Brain microvascular endothelial cell (primary cell): ENCODE results near the gene GPA33.

Experiments used
- DNase-seq: peaks from one replicate; pipeline ENCODE4 v3.0.0-alpha.2; 2020
- H3K27ac ChIP-seq: fragments of 250-450 bp; sonication (Bioruptor Pico); 2 replicates; pipeline ENCODE4 v1.5.1; 2020; ENCODE audit warnings: mild to moderate bottlenecking, moderate library complexity
- H3K27me3 ChIP-seq: fragments of 250-450 bp; sonication (Bioruptor Pico); replicated peaks from 2 replicates; pipeline ENCODE4 v1.5.1; 2020; ENCODE audit warnings: mild to moderate bottlenecking
- H3K36me3 ChIP-seq: fragments of 250-450 bp; sonication (Bioruptor Pico); replicated peaks from 2 replicates; pipeline ENCODE4 v1.5.1; 2020; ENCODE audit warnings: mild to moderate bottlenecking
- H3K4me3 ChIP-seq: 2 replicates; pipeline ENCODE4 v1.5.1; 2011; ENCODE audit warnings: low read depth, mild to moderate bottlenecking, control low read depth, low read length, moderate library complexity
- in situ Hi-C: cut with HindIII; loops from 2 replicates; pipeline ENCODE4 v1.10.0; 2017; ENCODE audit warnings: low sequenced_read_pairs, low pct_ligation_motif_present
- TF ChIP-seq, protein P1 (sequence below): IDR thresholded peaks from 2 replicates; pipeline ENCODE4 v1.5.1; 2011; ENCODE audit warnings: low read depth, mild to moderate bottlenecking, moderate library complexity, low read length, control low read depth, inconsistent platforms; ENCODE audit errors: missing control alignments

The GPA33 gene

DNA sequence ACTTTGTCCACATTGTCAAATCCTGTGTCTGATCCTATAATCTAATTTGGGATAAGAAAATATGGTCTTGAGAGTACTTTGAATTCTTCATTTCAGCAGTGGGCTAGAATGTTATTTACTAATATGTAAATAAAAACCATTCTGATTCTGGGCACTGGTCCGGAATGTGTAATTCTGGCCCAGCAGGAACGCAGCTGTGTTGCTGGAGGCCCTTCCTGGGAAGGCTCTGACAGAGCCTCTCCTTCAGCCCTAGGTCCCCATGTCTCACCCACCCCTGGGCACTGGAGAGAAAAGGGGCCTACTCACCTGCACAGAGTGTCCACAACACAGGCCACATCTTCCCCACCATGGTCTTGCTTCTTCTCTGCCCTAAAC, 251 bp downstream of the GPA33 start:
- no peak overlapping the region for H3K4me3 ChIP-seq
- no peak for DNase-seq
- TF ChIP-seq, protein P1, sequence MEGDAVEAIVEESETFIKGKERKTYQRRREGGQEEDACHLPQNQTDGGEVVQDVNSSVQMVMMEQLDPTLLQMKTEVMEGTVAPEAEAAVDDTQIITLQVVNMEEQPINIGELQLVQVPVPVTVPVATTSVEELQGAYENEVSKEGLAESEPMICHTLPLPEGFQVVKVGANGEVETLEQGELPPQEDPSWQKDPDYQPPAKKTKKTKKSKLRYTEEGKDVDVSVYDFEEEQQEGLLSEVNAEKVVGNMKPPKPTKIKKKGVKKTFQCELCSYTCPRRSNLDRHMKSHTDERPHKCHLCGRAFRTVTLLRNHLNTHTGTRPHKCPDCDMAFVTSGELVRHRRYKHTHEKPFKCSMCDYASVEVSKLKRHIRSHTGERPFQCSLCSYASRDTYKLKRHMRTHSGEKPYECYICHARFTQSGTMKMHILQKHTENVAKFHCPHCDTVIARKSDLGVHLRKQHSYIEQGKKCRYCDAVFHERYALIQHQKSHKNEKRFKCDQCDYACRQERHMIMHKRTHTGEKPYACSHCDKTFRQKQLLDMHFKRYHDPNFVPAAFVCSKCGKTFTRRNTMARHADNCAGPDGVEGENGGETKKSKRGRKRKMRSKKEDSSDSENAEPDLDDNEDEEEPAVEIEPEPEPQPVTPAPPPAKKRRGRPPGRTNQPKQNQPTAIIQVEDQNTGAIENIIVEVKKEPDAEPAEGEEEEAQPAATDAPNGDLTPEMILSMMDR: no peak
- no peak overlapping the region for H3K27ac ChIP-seq
- H3K36me3 ChIP-seq: no peaks in the 10 kb centered on the region
- no peaks in the 10 kb centered on the region for H3K27me3 ChIP-seq
- in situ Hi-C loops: no loop called here

DNA sequence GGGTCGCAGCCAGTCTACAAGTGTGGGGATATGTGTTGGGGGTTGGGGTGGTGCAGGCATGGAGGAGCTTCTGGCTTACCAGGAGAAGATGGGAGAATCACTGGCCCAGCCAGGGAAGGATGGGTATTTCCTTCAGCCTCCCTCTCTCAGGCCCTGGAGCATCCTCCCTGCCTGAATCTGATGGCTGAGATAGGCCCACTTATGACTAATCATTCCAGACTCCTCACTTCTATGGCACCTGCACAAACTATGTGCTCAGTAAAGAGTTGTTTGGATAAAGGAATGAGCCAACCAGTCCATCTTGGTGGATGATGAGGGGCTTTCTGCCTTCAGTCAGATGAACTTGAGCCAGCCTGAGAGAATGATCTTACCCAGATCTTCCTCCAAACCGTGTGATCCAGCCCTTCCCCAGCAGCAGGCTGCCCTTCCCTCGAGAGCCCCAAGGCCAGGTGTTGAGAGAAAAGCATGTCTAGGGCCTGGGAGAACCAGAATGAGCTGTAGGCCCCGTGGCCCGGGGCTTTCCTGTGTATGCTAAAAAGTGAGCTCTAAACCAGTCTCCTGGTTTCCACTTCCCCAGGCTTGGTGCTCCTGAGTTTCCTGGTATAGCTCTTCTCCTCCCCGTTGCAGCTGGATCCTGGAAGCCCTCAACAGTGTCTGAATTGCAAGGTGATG, 1.3 kb downstream of the GPA33 start:
- TF ChIP-seq, protein P1: no peak
- Histone ChIP-seq H3K27me3 (no peaks in the 10 kb centered on the region), H3K4me3 (no peak overlapping the region), H3K36me3 (no peaks in the 10 kb centered on the region), H3K27ac (no peak overlapping the region)
- in situ Hi-C loops: no loop called here
- DNase-seq: no peak

DNA sequence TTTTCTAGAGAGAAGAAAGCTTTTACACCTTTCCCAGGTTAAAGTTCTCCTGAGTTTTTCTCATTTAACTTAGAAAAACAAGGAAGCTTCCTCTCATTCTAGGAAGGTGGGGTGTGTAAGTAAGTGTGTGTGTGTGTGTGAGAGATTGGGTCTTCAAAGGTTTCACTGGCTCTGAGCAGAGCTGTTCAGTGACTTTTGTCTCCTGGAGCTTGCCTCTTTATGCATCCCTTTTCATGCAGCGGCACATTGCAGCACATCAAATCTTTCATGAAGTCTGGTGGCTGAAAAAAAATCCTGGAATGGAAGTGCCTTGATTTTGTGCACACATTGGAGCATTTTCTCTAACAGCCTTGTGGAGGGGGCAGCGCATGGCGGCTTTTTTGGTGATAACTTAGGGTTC, 3.4 kb downstream of the GPA33 start:
- in situ Hi-C loops: no loop called here
- TF ChIP-seq, protein P1: no peak
- no peaks in the 10 kb centered on the region for H3K36me3 ChIP-seq
- no peak overlapping the region for H3K4me3 ChIP-seq
- no peak for DNase-seq
- H3K27me3 ChIP-seq: no peaks in the 10 kb centered on the region
- H3K27ac ChIP-seq: no peak overlapping the region

DNA sequence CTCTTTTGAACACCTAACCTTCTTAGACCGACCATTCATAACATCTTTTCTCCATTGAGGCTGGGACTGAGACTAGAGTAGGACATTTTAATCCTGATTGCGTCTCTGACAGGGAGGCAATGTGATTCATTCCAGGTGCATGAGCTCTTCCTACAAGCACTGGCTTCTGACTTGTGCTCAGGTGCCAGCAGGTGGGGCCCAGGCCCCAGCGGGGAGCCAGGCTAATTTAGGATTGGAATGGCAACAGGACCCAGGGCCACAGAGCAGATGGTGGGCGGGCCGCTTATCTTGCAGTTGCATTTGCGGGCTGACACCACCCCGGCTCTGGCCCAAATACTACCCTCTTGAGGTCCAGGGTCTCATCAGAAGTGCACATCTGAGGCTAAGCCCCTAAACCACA, 4.1 kb downstream of the GPA33 start:
- no peak for DNase-seq
- in situ Hi-C loops: no loop called here
- no peaks in the 10 kb centered on the region for H3K27me3 ChIP-seq
- H3K4me3 ChIP-seq: no peak overlapping the region
- TF ChIP-seq, protein P1: no peak
- no peaks in the 10 kb centered on the region for H3K36me3 ChIP-seq
- H3K27ac ChIP-seq: no peak overlapping the region

DNA sequence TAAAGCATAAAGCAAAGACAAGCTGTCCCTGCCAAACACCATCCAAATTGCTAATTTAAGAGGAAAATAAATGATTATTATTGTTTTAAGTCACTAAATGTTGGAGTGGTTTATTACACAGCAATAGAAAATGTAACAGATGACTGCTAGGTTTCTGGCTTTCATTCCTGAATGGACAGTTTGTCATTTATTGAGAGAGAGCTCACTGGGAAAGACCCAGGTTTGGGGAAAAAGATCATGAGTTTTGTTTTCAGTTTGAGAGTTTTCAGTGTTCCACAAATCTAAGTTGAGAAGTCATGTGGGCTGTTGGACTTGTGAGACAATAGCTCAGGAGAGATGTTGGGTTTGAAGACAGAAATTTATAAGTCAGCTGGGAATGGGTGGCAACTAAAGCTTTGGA, 5.4 kb downstream of the GPA33 start:
- Histone ChIP-seq H3K27ac (no peak overlapping the region), H3K27me3 (peaks cover 5% of the 10 kb centered on the region), H3K36me3 (no peaks in the 10 kb centered on the region), H3K4me3 (no peak overlapping the region)
- DNase-seq: no peak
- TF ChIP-seq, protein P1: no peak
- in situ Hi-C loops: no loop called here

DNA sequence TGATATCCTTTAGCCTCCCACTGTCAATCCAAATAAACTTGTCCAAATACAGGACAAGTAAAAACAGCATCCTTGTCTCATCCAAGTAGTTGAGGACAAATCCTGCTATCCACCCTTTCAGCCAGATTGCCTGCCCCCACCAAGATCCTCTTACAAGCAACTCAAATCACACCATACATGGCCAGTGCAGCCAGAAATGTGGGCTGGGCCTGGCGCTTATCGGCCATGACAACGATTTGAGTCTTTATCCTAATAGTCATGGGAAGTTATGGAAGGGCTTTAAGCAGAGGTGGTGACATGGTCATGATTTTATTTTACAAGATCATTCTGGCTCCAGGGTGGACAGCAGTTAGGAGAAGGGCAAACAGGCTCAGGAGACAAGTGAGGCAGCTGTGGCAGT, 6.3 kb downstream of the GPA33 start:
- peaks cover 10% of the 10 kb centered on the region for H3K27me3 ChIP-seq
- TF ChIP-seq, protein P1: no peak
- H3K36me3 ChIP-seq: no peaks in the 10 kb centered on the region
- no peak overlapping the region for H3K27ac ChIP-seq
- in situ Hi-C loops: no loop called here
- DNase-seq: no peak
- H3K4me3 ChIP-seq: no peak overlapping the region
